Panc1 (cell line): ENCODE results near the gene GLT8D1. TPM values are rescaled to one million over a fixed set of nuclear protein-coding genes. Genes with fewer than 3 reads are reported as not detected.

Experiments used
- total RNA-seq: library from RNA; stranded (reverse); gene quantifications from one replicate; pipeline ENCODE4 v1.2.1, GENCODE V29; 2021; ENCODE audit not compliant: unreplicated experiment

The GLT8D1 gene
- total RNA-seq, 1 experiment from 2014 or later = 51.3 TPM

Other genes with a start within 250 kb of the GLT8D1 start
- 0.39 TPM for gene STAB1, start 210.5 kb downstream of the GLT8D1 start, total RNA-seq
- gene NT5DC2, start 171.9 kb downstream of the GLT8D1 start, total RNA-seq = 137 TPM
- gene UQCC5, start 169.2 kb downstream of the GLT8D1 start, total RNA-seq = 27.3 TPM
- gene PBRM1, start 19.9 kb downstream of the GLT8D1 start, total RNA-seq = 43.5 TPM
- 88.9 TPM for gene GNL3, start 19.8 kb downstream of the GLT8D1 start, total RNA-seq
- gene SPCS1, start 315 bp upstream of the GLT8D1 start, total RNA-seq = 93.2 TPM
- 22.9 TPM for gene NEK4, start 65.1 kb upstream of the GLT8D1 start, total RNA-seq
- gene ITIH1, start 71.8 kb upstream of the GLT8D1 start, total RNA-seq = 0.31 TPM
- gene ITIH3, start 89.0 kb upstream of the GLT8D1 start, total RNA-seq = 0.67 TPM
- 1.5 TPM for gene ITIH4, start 124.9 kb upstream of the GLT8D1 start, total RNA-seq
- gene MUSTN1, start 129.2 kb upstream of the GLT8D1 start, total RNA-seq = 0.49 TPM
- 15.7 TPM for gene STIMATE, start 191.8 kb upstream of the GLT8D1 start, total RNA-seq